Measurements from ENCODE around the gene C4orf54. TPM values are rescaled to one million over a fixed set of nuclear protein-coding genes. Genes with fewer than 3 reads are reported as not detected.

C4orf54 gene
- total RNA-seq, 1 donor from 2014 or later, result 0.05 TPM

DNA sequence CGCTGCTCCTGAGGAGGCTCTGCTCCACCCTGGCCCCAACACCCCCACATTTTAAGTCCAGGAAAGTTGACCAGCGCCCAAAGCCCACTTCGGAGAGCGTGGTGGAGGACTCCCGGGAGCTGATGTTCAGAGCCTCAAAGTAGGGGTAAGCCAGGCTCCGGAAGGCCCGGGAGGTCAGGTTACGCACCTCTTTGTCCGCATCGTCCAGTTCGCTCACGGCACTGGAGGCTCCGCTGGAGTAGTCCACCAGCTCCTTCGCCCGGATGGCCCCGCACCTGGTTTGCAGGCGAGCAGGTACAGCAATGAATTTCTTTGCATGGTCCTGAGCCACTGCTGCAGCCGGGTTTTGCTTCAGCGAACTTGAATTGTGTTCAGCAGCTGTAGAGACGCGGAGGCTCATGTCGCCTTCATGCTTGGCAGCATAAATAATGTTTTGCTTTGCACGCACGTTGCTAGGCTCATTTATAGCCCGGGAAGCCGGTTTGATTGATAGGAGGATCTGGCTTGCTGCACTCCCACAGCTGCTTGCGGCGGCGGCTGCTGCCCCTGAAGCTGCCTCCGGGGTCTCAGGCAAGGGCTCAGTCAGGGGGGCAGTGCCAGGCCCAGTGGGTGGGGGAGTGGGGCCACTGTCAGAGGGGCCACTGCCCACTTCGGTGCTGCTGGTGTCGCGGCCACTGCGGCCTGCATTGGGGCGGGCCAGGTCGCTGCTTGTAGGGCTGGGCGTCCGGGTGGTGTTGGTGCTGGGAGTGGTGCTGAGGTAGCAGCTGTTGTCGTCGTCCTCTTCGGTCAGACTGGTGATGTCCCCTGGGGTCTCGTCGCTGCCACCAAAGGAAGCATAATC lies 4.8 kb downstream of the C4orf54 start:
- peak; percentile 69 for DNase-seq (ENCODE audit: low read depth)

DNA sequence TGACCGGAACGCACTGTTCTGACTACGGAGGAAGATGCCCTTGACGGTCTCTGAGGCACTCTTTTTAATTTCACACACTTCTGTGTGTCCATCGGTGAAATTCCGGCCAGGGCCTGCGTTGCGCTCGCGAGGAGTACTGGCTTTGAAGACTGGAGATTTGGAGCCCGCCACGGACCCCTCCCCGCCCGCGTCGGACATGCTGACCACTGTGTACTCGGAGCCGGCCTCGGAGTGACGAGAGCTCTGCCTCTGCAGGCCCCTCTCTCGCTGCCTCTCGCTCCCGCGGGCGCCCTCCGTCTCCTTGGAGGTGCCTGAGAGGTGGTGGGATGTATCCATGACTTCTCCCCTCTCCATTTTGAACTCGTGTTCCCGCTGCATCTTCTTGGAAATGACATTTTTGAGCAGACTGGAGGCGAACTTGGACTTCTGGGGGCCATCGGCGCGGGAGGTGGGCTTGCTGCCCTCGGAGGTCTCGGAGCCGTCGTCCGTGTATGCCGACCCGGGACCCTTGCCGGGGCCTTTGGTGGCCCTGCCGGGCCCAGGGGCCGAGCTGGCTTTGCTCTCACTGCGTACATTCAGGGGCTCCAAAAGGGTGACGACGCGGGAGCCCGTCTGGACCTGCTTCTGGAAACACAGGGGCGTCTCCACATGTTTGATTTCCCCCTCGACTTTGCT lies 5.7 kb downstream of the C4orf54 start:
- no peak for DNase-seq (ENCODE audit: low read depth)

DNA sequence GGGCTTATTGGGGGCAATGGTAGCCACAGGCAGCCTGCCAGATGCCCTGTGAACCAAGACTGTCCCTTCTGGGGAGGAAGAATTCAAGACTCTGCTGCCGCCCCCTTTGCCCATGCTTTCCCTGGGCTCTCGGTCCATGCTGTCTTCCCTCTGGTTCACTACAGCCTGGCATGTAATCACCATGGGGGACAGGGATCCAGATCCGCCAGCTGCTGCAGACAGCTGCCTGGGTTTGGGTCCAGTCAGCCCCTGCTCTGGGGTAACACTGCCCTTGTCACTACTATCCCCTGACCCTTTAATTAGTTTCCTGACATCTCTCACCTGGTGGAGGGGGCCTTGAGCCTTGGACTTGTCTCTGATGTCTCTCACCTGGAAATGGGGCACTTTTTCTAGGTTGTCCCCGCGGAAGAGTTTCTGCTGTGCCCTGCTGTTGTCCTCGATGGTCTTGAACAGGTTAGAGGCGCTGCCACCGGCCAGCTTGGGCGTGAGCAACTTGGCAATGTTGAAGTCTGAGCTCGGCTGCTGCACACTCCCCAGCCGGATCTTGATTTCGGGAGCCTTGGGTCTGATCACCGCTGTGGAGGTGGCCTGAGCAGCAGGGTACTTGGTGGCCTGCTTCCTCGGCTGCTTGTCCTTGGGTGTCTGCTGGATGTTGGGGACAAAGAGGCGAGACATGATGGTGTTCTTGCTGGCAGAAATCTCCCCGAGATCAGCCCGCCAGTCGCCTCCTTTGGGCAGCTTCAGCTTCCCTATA lies 6.4 kb downstream of the C4orf54 start:
- DNase-seq (ENCODE audit: low read depth), result no peak

DNA sequence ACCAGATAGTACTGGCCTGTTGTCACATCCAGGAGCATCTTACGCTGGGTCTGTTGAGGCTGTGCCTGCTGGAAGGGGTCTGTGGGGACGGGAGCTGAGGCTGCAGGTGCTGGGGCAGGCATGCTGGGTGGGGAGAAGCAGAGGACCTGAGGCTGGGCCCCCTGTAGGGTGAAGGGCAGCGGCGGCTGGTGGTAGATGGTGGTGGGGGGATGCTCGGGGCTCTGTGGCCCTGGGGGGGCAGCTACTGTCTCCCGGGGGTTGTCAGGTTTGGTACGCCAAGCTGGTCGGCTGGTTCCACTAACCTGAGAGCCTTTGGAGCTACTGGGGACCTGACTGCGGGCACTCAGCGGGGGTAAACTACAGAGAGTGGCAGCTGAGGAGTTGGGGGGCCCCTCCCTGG lies 7.8 kb downstream of the C4orf54 start:
- no peak for DNase-seq (ENCODE audit: low read depth)

DNA sequence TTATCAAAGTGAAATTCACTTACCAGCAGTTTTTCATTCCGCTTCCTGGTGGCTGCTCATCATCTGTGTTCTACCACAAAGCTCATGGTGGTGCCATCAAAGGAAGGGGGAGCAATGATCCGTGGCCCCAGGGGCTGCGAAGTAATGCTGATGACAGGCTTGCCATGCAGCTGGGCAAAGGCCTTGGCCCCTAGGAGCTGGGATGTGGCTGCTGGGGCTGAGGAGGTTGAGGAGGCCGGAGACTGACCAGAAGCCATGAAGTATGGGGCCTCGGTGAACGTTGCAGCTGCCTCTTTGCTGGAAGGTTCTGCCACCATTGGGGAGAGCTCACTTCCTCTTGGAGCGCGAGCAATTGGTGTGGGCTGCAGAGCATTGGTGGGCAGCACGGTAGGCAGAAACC lies 8.4 kb downstream of the C4orf54 start:
- no peak for DNase-seq (ENCODE audit: low read depth)

DNA sequence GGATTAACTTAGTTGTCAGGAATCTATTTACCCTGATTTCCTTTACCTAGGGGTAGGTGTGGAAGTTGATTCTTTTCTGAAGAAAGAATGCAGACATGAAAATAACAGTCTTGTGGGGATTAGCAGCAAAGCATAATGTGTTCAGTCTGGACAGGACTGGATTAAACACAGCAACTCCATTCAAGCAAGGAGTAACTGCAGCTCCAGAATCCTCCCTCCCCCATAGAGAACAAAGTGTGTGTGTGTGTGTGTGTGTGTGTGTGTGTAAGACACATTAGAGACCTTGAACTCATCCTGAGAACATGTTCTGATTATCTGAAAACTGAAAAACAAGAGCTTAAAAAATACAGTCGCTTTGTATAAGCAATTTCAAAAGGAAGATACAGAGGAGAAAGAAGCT lies 9.3 kb downstream of the C4orf54 start:
- peak; percentile 73 for DNase-seq (ENCODE audit: low read depth)

DNA sequence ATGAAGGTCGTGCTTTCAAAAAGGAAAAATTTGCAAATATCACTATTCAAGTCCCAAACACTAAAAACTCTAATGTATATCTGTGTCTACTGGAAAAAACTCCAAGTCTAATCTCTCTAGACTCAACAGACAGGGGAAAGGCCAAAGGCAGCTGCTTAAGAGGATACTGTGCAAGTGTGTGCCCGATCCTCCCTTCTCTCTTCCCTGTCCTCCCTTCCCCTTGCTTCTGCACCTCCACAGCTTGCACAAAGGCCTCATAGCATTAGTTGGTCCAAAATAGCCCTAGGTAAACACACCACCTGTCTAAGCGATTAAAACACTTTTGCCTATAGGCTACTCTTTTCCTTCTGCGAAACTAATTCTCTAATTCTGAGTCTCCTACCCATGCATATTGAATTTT lies 10.6 kb downstream of the C4orf54 start:
- DNase-seq (ENCODE audit: low read depth), result no peak

DNA sequence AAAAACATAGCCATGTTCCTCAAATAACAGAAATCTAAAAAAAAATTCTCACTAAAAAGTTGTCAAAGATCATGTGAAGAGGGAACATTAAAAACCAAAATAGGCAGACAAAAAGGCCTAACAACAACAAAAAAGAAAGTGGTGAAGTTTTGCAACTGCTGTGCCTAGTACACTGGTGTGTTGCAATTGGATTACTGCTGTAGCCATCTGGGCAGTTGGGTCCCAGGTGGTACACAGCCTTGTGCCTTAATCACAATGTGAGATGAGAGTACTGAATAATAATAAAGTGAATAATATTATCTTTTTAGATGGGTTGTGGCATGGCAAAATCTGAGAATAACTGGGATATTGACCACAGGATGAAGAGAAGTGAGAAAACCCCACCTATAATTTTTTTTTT lies 12.0 kb downstream of the C4orf54 start:
- no peak for DNase-seq (ENCODE audit: low read depth)

DNA sequence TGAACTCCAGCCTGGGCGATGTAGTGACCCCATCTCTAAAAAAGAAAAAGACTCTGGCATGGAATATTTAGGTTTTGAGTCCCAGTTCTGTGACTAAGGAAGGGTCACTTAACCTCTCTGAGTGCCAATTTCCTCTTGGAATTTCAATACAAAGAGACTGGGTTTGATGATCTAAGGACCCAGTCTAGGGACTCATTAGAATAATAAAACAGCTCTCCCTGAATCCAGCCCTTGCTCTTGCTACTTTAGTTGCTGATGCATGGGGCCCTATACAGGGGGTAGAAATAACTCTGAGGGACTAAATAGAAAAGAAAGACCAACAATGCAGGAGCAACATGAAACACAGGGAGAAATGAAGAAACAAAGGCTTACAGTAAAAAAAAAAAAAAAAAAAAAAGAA lies 12.6 kb downstream of the C4orf54 start:
- no peak for DNase-seq (ENCODE audit: low read depth)

DNA sequence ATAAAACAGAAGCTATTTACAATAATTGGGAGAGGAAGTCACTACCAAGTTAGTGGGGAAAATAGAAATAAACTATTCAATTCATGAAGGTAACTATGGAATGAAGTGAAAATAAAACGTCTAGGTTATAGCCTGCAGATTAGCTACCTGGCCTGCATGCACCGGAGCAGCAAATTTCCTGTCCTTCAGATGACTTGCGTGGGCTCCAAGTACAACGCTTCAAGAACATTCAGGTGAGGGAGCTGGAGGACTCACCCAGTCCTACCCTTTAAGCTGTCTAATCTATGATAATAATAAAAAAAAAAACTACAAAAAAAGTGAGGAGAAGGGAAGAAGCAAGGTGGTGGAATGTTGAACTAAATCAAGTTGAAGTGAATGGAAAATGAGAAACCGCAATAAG lies 13.2 kb downstream of the C4orf54 start:
- no peak for DNase-seq (ENCODE audit: low read depth)

DNA sequence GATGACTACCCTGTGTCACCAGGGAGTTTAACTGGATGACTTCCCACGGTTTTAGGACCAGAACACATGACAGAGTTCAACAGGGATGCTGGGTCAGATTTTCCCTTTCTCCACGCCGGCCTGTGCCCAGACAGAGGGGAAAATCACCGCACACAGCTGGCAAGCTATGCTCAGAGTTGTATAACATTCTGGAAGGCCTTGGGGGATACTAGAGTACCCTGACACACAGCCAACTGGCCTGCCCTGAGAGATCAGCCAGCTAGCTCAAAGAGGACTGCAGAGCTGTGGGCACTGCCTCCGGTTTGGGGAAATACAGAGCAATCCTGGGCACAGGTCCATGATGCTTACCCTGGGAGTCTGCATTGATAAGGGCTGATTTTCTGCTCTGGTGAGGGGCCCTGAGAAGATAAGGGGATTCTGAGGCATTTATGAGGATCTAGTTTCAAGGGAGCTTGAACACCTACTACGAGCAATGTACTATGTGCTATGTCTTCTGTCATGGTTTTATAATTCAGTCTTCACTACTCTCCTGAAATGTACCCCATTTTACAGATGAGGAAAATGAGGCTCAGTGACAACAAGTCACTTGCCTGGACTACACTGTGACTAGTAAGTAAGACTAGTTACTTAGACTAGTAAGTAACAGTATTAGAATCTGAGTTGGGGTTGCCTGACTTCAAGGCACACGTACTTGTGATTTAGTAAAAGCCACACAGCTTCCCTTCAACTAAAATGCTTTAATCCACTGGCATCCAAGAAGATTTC lies 14.7 kb downstream of the C4orf54 start:
- DNase-seq (ENCODE audit: low read depth), result no peak

DNA sequence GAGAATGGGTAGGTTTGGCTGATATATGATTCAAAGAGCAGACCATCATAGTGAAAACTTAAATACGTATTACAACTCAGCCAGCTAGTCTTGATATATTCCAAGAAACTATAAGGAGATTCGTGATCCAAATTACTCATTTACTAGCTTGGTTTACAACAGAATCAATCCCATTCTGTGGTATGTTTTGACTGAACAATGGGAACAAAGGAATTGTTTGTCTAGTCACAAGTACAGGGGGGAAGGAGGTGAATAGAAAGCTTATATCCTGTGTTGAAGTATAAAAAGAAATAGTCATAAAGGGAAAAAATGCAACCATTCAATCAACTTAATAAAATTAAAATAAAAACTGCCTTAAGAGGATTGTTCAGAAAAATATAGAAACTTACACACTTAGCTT lies 17.0 kb downstream of the C4orf54 start:
- peak; percentile 88 for DNase-seq (ENCODE audit: low read depth)

DNA sequence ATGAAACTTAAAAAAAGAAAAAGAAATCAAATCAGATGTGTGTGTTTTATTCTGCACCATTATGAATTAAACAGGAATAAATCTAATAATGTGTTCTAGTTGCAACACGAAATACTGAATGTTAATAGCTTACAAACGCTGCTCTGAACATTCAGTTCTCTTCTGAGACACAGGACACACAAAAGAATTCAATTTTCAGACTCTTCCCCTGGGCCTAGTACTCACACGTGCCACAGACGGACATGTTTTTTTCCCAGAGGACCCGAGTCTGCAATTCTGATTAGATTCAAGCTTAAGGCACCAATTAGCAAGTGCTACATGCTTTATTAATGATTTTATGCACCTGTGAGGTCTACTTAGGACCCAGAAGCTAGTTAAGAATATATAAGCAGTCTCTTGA lies 20.5 kb downstream of the C4orf54 start:
- no peak for DNase-seq (ENCODE audit: low read depth)

DNA sequence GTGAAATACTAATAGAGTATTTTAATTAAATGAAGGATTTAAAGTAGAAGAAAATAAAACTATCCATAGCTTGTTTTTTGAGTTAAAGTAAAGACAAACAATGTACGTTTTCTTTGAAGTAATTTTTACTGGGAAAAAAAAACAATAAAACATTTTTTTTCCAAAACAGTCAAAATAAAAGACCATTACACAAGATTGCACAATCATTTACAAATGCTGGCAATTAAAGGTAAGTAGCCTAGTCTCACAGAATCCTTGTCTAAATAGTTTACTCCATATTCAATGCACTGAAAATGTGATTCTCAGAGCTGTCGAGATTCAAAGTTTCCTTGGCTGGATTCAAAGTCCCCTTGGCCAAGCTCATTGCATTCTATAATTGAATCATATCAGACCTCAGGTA lies 21.2 kb downstream of the C4orf54 start:
- DNase-seq (ENCODE audit: low read depth), result no peak

DNA sequence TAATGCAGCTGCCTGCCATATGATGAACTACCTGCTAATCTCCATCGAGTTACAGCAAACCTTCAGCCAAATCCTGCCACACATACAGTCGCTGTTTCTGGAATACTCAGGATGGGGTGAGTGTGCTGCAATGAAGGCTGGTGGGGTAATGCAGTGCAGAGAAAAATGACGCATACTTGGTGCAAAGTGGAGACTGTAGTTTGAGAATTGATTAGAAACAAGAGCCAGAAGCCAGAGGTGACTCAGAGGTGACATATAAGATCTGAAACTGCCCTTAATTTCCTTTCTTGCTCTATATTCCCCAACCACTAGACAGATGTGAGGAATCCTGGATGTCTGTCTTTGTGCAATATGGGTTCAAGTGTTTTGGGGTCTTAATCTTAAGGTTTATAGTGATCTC lies 22.0 kb downstream of the C4orf54 start:
- no peak for DNase-seq (ENCODE audit: low read depth)

DNA sequence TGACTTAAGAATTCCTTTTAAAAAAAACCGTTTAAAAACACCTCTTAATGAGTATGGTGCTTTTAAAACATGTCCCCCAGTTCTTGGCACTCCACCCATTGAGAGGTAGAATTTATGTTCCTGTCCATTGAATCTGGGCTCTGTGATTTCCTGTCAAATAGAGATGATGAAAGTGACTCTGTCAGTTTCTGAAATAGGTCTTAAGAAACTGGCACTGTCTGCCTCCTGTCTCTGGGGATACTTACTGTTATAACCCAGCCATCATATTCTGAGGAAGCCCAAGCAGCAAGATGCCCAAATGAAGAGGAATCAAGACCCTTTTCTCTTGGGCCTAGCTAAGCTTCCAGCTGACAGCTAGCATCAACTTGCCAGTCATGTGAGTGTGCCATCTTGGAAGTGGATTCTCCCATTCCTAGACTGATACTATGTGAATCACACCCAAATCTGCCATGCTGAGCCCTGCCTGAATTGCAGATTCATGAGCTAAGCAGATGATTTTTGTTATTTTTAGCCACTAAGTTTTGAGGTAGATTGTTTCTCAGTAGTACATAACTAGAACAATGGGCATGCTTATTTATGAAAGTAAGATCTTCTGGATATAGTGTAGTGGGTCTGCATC lies 22.8 kb downstream of the C4orf54 start:
- DNase-seq (ENCODE audit: low read depth), result no peak

DNA sequence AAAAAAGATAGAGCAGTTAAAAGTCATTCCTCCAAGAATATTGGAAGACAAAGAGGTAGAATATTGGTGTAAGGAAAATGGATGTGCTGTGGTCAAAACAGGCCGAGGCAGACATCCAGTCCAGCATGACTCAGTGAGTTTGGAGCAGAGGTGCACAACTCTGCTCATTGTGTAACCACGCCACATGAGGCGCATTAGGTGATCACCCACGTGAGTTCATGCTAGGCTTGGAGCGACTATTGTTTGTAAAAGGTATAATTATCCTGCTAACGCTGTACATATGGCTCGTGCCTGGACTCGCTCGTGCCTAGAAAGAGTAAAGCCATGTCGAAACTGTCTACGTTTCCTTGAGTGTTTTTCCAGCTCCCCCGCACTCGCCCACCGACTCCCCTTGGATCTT lies 23.9 kb downstream of the C4orf54 start:
- DNase-seq (ENCODE audit: low read depth), result peak; percentile 43

DNA sequence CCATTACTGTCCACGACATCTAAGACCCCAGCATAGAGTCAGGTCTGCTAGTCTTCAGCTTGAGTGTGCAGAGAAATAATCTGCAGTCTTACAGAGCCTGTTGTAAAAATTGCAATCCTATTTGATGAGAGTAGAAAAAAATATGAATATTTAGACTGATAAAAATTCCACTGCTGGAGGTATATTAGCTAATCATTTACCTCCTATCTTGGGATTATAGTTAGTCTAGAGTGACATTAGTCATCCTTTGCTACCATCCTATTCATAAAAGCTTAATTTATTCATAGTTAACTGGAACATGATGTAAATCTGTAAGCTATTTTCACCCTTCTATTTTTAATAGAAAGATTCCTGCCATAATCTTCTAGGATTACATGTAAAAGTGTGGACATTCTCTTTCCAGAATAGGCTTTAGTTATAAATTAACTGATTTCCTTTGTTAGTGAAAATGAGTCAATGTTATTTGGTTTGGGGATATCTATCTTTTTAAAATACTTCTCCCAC lies 26.7 kb downstream of the C4orf54 start:
- DNase-seq (ENCODE audit: low read depth), result peak; percentile 88

DNA sequence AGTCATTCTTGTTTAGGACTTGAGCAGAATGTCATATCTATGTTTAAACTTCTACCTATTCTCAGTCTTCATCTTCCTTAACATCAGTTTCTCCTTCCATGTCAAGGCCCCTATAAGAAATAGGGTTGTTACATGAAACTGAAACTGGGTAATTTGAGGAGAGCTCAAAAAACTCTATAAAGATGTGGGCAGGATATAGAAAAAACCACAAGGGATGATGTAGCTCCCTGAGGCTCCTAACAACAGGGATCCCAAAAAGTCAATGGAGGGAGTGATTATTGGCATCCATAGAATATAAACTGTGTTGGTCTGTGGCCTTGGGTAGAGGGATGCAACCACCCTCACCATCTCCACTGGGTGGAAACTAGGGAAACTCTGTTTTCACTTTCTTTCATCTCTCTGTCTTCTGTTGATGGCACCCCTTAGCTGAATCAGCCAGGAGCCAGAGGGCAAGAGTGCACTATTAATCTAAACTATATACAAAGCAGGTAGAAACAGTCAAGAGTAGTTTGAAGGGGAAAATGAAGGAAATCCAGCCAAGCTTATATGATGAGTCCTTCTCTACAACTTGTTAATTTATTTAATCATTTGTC lies 27.6 kb downstream of the C4orf54 start:
- no peak for DNase-seq (ENCODE audit: low read depth)

DNA sequence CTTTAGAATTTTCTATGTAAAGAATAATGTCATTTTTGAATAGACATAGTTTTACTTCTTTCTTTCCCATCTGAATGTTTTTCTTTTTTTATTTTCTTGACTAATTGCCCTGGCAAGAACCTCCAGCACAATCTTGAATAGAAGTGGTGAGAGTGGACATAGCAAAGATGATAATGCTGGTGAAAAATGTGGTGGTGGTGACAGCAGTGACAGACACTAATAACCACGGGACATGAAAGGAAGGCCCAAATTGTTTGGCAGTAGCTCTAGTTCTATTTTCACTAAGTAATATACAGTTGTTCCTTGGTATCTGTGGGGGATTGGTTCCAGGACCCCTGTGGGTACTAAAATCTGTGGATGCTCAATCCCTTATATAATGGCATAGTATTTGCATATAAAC lies 29.6 kb downstream of the C4orf54 start:
- no peak for DNase-seq (ENCODE audit: low read depth)

DNA sequence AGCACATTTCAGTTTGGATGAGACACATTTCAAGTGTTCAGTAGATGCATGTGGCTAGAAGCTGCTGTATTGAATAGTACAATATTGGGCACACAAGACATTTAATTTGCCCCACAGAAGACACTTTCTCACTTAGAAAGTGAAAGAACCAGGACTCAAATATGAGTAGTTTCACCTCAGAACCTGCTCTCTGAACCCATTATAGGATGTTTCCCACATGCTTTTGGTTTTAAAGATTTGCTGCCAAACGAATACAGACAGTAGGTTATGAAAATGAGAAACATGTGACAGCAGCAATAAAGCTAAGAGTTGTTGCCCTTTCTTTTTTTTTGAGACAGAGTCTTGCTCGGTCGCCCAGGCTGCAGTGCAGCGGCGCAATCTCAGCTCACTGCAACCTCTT lies 32.3 kb downstream of the C4orf54 start:
- DNase-seq (ENCODE audit: low read depth), result no peak

Data from renal cortical epithelial cell (primary cell).